GM21619 (cell line): ENCODE data around the gene PNPLA6.

Source experiments
- ATAC-seq: cut with Tn5 transposase; IDR thresholded peaks from one replicate; pipeline ENCODE4 v1.9.1; 2021; ENCODE audit not compliant: unreplicated experiment

PNPLA6 gene

GRCh38 chr19:7515110-7515644 is 20.3 kb upstream of the PNPLA6 start:
- ATAC-seq, result no peak

- ATAC-seq, result no peak
Measured at GRCh38 chr19:7515645-7516151, 19.8 kb upstream of the PNPLA6 start, which contains the start of gene ZNF358. Gene ZNF358 (plus strand): TSS chr19:7516103. CDS start chr19:7519243, 3,140 bp downstream.

DNA sequence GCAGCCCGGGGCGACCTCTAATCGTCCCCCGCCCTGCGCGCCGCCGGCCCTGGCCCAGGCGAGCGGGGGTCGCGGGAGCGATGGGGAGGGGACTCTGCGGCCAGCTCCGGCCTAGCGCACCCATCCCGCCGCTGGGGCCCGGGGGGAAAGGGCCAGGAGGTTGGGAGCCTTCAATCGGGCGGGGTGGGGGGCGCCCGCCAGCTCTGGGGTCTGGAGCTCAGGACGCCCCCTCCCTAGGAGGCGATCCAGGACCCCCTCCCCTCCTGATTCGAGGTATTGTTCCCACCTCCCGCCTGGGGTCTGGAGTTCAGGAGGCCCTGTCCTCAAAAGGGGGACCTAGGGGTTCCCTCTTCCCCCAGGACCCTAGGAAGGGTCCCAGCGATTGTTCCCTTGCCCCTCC is 19.2 kb upstream of the PNPLA6 start:
- ATAC-seq, result no peak

GRCh38 chr19:7516878-7517277 is 18.6 kb upstream of the PNPLA6 start:
- ATAC-seq, result no peak

GRCh38 chr19:7519361-7520130 is 16.0 kb upstream of the PNPLA6 start:
- ATAC-seq, result no peak

DNA sequence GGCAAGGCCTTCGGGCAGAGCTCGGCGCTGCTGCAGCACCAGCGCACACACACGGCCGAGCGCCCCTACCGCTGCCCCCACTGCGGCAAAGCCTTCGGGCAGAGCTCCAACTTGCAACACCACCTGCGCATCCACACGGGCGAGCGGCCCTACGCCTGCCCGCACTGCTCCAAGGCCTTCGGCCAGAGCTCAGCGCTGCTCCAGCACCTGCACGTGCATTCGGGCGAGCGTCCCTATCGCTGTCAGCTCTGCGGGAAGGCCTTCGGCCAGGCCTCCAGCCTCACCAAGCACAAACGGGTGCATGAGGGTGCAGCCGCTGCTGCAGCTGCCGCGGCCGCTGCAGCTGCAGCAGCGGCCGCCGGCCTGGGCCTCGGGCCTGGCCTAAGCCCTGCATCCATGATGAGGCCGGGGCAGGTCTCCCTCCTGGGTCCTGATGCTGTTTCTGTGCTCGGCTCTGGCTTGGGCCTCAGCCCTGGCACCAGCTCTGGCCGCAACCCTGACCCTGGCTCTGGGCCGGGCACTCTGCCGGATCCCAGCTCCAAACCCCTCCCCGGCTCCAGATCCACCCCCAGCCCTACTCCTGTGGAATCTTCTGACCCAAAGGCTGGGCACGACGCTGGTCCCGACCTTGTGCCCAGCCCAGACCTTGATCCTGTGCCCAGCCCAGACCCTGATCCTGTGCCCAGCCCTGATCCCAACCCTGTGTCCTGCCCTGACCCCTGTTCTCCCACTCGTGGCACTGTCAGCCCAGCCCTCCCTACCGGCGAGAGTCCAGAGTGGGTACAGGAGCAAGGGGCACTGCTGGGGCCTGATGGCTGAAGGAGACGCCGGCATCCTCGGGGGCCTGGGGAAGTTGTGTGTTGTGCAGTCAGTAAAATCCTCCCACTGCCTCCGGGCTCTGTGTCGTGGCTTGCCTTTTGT is 15.1 kb upstream of the PNPLA6 start:
- no peak for ATAC-seq

DNA sequence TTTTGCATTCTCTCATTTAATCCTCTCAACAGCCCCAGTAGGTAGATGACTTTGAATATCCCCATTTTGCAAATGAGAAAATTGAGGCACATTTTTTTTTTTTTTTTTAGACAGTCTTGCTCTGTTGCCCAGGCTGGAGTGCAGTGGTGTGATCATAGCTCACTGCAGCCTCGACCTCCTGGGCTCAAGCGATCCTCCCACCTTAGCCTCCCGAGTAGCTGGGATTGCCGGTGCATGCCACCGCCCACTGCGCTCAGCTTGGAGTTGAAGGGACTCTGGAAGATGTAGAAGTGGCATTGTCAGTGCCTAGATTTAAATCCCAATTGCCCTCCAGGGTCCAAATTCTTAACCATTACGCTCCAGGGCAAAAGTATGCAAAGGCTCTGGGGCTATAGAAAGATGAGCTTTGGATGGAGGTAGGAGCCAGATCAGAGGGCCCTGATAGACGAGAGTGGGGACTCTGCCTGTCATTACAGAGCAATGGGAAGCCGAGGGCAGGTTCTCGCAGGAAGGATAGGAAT is 13.9 kb upstream of the PNPLA6 start:
- ATAC-seq, result no peak

DNA sequence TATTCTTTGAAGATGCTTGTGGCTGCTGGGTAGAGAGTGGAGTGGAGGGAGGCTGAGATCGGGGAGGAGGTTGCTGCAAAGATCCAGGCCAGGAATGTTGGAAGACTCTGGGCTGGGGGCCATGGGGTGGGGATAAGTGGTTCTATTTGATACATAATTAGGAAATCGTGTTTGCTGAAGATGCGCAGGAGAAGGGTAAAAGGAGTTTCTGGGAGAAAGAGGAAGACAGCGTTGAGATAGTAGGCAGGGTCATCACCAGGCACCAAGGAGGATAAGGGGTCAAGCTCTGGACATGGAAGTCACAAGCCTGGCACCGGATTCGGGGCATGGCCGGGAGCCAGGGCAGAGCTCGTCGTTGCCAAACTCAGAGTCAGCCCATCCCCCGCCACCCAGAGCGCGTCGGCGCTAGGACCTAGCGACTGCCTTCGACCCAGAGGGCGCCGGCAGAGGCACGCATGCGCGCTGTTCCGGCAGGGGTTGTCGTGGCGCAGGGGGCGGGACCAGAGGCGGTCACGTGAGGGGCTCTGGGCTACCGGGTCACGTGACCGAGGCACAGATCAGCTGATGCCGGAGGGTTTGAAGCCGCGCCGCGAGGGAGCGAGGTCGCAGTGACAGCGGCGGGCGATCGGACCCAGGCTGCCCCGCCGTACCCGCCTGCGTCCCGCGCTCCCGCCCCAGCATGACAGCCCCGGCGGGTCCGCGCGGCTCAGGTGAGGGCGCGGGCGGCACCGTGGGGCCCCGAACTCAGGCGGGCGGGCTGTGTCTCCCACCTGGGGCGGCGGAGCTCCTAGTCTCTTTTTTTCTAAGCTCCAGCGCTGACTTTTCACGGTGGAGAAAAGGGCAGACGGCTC is 13.2 kb upstream of the PNPLA6 start, which contains the start of gene MCOLN1:
Gene MCOLN1 (plus strand): TSS at position 553 of the 851 bp plus-strand sequence. CDS start 127 bp downstream, at position 680.
- peak; percentile 70 for ATAC-seq

GRCh38 chr19:7522923-7523667 is 12.4 kb upstream of the PNPLA6 start:
- no peak for ATAC-seq

GRCh38 chr19:7524523-7524922 is 11.0 kb upstream of the PNPLA6 start:
- no peak for ATAC-seq

GRCh38 chr19:7524992-7525739 is 10.4 kb upstream of the PNPLA6 start:
- no peak for ATAC-seq

- ATAC-seq, result no peak
Measured at GRCh38 chr19:7526059-7526929, 9.2 kb upstream of the PNPLA6 start.

DNA sequence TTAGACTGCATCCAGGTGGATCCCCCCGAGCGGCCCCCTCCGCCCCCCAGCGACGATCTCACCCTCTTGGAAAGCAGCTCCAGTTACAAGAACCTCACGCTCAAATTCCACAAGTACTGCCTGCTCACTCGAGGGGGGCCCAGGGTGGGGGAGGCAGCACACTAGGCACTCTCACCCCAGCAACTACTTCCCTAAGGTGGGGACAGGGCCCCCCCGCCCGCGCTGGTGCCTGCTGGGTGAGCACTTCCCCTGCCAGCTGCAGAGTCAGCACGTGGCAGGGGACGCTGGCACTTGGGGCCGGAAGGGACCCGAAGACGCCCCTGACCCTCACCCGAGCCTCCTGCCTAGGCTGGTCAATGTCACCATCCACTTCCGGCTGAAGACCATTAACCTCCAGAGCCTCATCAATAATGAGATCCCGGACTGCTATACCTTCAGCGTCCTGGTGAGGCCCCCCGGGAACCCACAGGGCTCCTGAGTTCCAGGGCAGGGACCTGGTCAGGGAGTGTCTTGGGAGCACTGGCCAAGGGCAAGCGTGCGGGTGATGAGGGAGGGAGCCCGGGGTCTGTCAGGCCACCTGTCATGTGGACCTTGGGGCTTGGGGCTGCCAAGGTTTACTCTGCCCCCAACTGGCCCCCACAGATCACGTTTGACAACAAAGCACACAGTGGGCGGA is 7.9 kb upstream of the PNPLA6 start:
- ATAC-seq, result no peak

GRCh38 chr19:7528192-7528519 is 7.4 kb upstream of the PNPLA6 start:
- no peak for ATAC-seq

DNA sequence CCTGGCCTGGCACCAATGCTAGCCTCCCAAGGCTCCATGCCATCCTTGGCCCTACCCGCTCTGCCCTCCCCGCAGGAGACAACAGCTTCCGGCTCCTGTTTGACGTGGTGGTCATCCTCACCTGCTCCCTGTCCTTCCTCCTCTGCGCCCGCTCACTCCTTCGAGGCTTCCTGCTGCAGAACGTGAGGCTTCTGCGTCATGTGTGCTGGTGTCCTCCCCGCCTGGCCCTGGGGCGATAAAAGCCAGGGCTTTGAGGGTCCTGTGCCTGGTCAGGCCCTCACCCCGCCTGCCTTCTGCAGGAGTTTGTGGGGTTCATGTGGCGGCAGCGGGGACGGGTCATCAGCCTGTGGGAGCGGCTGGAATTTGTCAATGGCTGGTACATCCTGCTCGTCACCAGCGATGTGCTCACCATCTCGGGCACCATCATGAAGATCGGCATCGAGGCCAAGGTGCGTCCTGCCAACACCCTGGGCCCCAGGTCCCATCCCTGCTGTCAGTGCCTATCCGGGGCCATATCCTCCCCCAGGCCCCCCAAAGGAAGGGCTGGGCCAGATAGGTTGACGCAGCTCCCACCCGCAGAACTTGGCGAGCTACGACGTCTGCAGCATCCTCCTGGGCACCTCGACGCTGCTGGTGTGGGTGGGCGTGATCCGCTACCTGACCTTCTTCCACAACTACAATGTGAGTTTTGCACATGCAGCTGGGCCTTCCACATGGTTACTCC is 6.8 kb upstream of the PNPLA6 start:
- no peak for ATAC-seq

DNA sequence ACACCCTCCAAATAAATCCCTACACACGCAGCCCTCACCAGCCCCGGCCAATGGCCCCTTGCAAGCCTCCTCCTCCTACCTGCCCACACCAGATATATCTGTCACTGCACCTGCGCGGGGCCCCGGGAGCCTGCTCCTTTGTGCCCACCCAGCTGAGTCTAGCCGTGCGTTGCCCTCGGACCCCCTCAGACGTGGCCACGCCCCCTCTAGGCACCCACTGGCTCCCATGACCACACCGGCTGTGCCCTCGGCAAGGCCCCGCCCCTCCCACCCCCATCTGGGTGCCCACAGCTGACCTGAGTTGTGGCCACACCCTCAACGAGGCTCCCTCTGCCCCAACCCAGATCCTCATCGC is 6.3 kb upstream of the PNPLA6 start:
- ATAC-seq, result no peak
